T-helper 2 cell treated with Interferon-gamma antibody and Interleukin-4, amounts not matched to agents 5 μg/mL and 100 μg/mL, for 36 hours (primary cell): ENCODE results near the gene OR10K2.
A peak's percentile ranks its signal among the peaks of the same experiment; 100 is the strongest.
"Not testable (repeated sequence)": the region's sequence is repeated elsewhere in the genome, so short reads cannot be mapped to it uniquely, and the experiment has no call there.

Experiments used
- DNase-seq: peaks from one replicate; pipeline ENCODE4 v3.0.0; 2021; ENCODE audit warnings: low spot score
- H3K27ac Mint-ChIP-seq: one replicate; pipeline ENCODE4 v1.8.0; 2021; ENCODE audit warnings: mild to moderate bottlenecking, mixed read lengths
- H3K27me3 Mint-ChIP-seq: one replicate; pipeline ENCODE4 v1.8.0; 2021; ENCODE audit warnings: low read depth, mixed read lengths
- H3K36me3 Mint-ChIP-seq: one replicate; pipeline ENCODE4 v1.8.0; 2021; ENCODE audit warnings: low read depth, mixed read lengths
- H3K4me1 Mint-ChIP-seq: one replicate; pipeline ENCODE4 v1.8.0; 2021; ENCODE audit warnings: low read depth, mixed read lengths
- H3K4me3 Mint-ChIP-seq: one replicate; pipeline ENCODE4 v1.8.0; 2022; ENCODE audit warnings: mild to moderate bottlenecking, moderate library complexity, mixed read lengths
- H3K9me3 Mint-ChIP-seq: one replicate; pipeline ENCODE4 v1.8.0; 2021; ENCODE audit warnings: mixed read lengths

The OR10K2 gene

DNA sequence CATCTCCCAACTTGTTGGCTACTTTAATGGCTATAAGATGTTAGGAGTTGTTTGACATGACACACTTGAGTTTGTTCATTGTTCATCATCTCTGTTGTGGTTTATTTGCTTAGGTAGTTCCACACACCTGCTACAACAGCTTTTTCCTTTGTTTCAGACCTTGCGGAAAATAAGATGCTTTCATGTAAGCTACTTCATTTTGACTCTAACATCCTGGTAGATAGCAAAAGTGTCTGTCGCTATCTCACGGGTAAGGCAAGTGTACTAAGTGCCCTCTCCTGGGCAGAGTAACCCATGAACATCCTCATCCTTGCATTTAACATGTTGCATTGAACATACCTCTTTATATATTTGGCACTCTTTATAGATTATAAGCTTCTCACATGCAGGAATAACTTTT is 25.2 kb downstream of the OR10K2 start:
- H3K27me3 Mint-ChIP-seq: peaks cover 21% of the 10 kb centered on the region
- no peak overlapping the region for H3K4me3 Mint-ChIP-seq
- peaks cover 3% of the 10 kb centered on the region for H3K4me1 Mint-ChIP-seq
- H3K9me3 Mint-ChIP-seq: no peaks in the 10 kb centered on the region
- no peak for DNase-seq
- H3K36me3 Mint-ChIP-seq: no peaks in the 10 kb centered on the region
- H3K27ac Mint-ChIP-seq: no peak overlapping the region

DNA sequence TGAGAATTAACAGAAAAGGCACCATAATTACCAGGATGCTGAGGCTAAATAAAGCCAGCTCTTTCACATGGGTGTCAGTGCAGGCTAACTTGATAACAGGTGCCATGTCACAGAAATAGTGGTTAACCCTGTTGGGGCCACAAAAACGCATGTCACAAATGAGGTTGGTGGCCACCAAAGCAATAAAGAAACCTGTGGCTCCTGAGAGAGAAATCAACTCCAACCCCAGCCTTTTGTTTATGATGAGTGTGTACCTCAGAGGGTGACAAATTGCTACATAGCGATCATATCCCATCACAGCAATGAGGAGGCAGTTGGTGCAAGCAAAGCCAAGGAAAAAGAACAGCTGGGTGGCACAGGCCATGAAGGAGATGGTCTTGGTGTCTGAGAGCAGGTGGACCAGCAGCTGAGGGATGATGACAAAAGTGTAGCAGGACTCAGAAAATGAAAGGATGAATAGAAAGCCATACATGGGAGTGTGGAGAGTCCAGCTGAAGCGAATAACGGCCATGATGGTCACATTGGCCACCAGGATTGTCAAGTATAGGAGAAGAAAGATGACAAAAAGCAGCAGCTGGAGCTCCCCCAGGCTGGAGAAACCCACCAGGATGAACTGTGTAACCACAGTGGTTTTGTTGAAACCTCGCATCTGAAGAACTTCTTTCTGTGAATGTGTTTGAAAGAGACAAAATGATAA is 27.1 kb downstream of the OR10K2 start, which contains the start of gene OR10T2:
Gene OR10T2 (minus strand): TSS at position 649 of the 697 bp plus-strand sequence. CDS start 0 bp downstream, at position 649.
- H3K9me3 Mint-ChIP-seq: no peaks in the 10 kb centered on the region
- peaks cover 24% of the 10 kb centered on the region for H3K27me3 Mint-ChIP-seq
- H3K4me1 Mint-ChIP-seq: peaks cover 3% of the 10 kb centered on the region
- H3K4me3 Mint-ChIP-seq: no peak within 1 kb of the TSS
- no peaks in the 10 kb centered on the region for H3K36me3 Mint-ChIP-seq
- H3K27ac Mint-ChIP-seq: no peak within 1 kb of the TSS
- no peak for DNase-seq

- no peak for DNase-seq
- no peak overlapping the region for H3K4me3 Mint-ChIP-seq
- H3K27me3 Mint-ChIP-seq: peaks cover 14% of the 10 kb centered on the region
- H3K9me3 Mint-ChIP-seq: no peaks in the 10 kb centered on the region
- no peak overlapping the region for H3K27ac Mint-ChIP-seq
- no peaks in the 10 kb centered on the region for H3K36me3 Mint-ChIP-seq
- peaks cover 3% of the 10 kb centered on the region for H3K4me1 Mint-ChIP-seq
These were observed 29.4 kb downstream of the OR10K2 start for GRCh38 chr1:158396646-158397045.

DNA sequence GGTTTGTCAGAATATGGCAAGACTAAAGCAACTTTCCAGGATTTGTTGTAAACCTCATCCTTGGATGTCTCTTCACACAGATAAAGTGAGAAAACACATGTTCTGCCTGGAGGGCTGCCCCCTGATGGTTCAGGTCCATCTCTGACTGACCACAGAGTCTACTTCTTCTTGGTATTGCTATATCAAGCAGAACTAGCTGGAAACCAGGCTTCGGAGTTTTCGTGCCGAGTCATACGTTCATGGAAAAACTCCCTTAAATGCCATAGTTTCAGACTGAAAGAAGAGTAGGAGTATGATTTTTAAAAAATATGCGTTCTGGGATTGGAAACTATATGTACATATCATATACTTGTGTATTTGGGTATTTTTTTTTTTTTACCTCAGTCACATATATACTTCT is 32.6 kb downstream of the OR10K2 start:
- no peaks in the 10 kb centered on the region for H3K36me3 Mint-ChIP-seq
- no peak overlapping the region for H3K4me3 Mint-ChIP-seq
- DNase-seq: no peak
- H3K4me1 Mint-ChIP-seq: no peaks in the 10 kb centered on the region
- H3K27ac Mint-ChIP-seq: no peak overlapping the region
- no peaks in the 10 kb centered on the region for H3K9me3 Mint-ChIP-seq
- H3K27me3 Mint-ChIP-seq: peaks cover 4% of the 10 kb centered on the region

DNA sequence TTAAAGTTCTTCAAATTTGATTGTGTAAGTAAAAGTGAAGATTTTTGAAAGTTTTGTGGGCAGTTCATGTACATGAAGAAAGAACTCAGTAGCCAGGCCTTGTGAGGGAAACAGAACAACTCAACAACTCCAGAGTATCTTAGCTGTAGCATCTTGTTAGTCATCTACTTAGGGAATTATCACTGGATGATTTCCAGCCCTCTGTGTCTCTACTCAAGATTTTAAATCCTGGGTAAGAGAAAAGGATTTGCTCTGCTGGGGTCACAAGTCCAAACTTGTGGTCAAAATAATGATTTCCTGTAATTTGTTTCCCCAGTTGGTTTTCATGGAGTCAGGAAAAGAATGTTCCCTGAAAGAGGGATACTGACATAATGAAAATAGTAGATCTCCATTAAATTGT is 34.9 kb downstream of the OR10K2 start:
- H3K27me3 Mint-ChIP-seq: peaks cover 4% of the 10 kb centered on the region
- H3K4me3 Mint-ChIP-seq: no peak overlapping the region
- no peaks in the 10 kb centered on the region for H3K4me1 Mint-ChIP-seq

GRCh38 chr1:158390331-158390730 is 35.7 kb downstream of the OR10K2 start:
- H3K4me1 Mint-ChIP-seq: no peaks in the 10 kb centered on the region
- no peak overlapping the region for H3K4me3 Mint-ChIP-seq
- H3K36me3 Mint-ChIP-seq: no peaks in the 10 kb centered on the region
- peaks cover 1% of the 10 kb centered on the region for H3K27me3 Mint-ChIP-seq
- no peak overlapping the region for H3K27ac Mint-ChIP-seq
- DNase-seq: no peak
- H3K9me3 Mint-ChIP-seq: no peaks in the 10 kb centered on the region

More for the DNA sequence above, 34.9 kb downstream of the OR10K2 start:
- Mint-ChIP-seq H3K9me3 (no peaks in the 10 kb centered on the region), H3K36me3 (no peaks in the 10 kb centered on the region), H3K27ac (no peak overlapping the region)
- no peak for DNase-seq

DNA sequence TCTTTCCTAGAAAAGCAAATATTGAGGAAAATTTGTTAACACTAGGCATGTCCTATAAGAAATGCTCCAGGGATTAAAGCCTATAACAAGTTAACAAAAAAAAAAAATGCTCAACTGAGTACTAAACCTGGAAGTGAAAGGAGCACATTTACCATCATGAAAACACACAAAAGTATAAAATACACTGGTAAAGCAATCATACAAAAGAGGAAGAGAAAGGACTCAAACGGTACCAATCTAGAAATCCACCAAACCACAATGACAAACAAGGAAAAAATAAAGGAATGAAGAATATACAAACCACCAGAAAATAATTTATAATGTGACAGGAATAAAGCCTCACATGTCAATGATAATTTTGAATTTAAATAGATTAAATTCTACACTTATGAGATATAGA is 51.2 kb downstream of the OR10K2 start:
- H3K4me1 Mint-ChIP-seq: no peaks in the 10 kb centered on the region
- H3K36me3 Mint-ChIP-seq: no peaks in the 10 kb centered on the region
- no peak overlapping the region for H3K4me3 Mint-ChIP-seq
- H3K27me3 Mint-ChIP-seq: peaks cover 8% of the 10 kb centered on the region
- no peak overlapping the region for H3K27ac Mint-ChIP-seq
- peaks cover 16% of the 10 kb centered on the region for H3K9me3 Mint-ChIP-seq
- DNase-seq: no peak

GRCh38 chr1:158374101-158374500 is 51.9 kb downstream of the OR10K2 start:
- not testable (repeated sequence) for H3K4me1 Mint-ChIP-seq, DNase-seq, H3K4me3 Mint-ChIP-seq, H3K36me3 Mint-ChIP-seq, H3K27ac Mint-ChIP-seq
- H3K9me3 Mint-ChIP-seq: peaks cover 16% of the 10 kb centered on the region
- peaks cover 10% of the 10 kb centered on the region for H3K27me3 Mint-ChIP-seq

GRCh38 chr1:158371188-158371953 is 54.7 kb downstream of the OR10K2 start:
- Mint-ChIP-seq H3K9me3 (peaks cover 16% of the 10 kb centered on the region), H3K27me3 (peaks cover 3% of the 10 kb centered on the region), H3K27ac (no peak overlapping the region), H3K4me1 (no peaks in the 10 kb centered on the region), H3K36me3 (no peaks in the 10 kb centered on the region), H3K4me3 (no peak overlapping the region)
- peak; percentile 39 for DNase-seq
